ENCODE measurements around the gene HSD3B2. TPM values are rescaled to one million over a fixed set of nuclear protein-coding genes. Genes with fewer than 3 reads are reported as not detected.

Gene HSD3B2
- total RNA-seq, 2 donors from 2014 or later: not detected

DNA sequence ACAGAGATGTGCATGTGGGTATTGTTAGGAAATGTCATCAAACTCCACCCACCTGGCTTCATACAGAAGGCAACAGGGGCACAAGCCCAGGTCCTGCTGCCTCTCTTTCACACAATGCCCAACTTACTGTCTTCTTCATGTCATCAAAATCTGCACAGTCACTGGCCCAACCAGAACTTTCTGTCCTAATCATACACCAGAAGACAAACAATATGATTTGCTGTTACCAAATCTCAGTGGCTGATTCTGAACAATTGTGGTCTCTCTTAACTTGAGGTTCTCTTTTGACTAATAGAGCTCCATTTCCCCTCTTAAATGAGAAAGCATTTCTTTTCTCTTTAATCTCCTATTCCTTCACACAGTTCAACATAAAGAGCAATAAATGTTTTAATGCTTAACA lies 7.7 kb downstream of the HSD3B2 start:
- Histone ChIP-seq H3K4me3 (no peak overlapping the region), H3K27ac (no peak overlapping the region), H3K27me3 (no peaks in the 10 kb centered on the region), H3K36me3 (no peaks in the 10 kb centered on the region), H3K4me1 (no peaks in the 10 kb centered on the region), H3K9me3 (no peaks in the 10 kb centered on the region)
- TF ChIP-seq, protein P1, sequence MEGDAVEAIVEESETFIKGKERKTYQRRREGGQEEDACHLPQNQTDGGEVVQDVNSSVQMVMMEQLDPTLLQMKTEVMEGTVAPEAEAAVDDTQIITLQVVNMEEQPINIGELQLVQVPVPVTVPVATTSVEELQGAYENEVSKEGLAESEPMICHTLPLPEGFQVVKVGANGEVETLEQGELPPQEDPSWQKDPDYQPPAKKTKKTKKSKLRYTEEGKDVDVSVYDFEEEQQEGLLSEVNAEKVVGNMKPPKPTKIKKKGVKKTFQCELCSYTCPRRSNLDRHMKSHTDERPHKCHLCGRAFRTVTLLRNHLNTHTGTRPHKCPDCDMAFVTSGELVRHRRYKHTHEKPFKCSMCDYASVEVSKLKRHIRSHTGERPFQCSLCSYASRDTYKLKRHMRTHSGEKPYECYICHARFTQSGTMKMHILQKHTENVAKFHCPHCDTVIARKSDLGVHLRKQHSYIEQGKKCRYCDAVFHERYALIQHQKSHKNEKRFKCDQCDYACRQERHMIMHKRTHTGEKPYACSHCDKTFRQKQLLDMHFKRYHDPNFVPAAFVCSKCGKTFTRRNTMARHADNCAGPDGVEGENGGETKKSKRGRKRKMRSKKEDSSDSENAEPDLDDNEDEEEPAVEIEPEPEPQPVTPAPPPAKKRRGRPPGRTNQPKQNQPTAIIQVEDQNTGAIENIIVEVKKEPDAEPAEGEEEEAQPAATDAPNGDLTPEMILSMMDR (IDR thresholded peaks at IDR 0.05): no peak
- DNase-seq (ENCODE audit: low spot score): no peak

GRCh38 chr1:119428991-119429390 lies 14.0 kb downstream of the HSD3B2 start:
- no peak overlapping the region for H3K4me3 ChIP-seq

DNA sequence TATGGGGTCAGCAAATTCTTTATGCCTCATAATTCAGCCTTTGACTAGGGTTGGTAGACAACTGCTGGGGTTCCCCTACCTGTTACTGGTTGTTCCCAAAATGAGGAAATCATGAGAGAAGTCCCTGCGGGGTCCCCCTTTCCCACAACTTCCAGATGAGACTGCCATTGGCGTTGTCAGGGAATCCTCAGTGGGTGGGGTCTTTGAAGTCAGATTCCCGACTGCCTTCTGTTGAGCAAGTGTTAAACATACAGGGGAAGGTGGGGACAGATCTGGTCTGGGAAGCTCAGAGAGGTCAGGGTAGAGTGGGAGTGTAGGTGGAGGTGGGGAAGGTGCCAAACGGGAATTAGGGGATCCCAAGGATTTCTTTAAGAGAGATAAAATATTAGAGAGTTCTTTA lies 14.7 kb downstream of the HSD3B2 start:
- Histone ChIP-seq H3K27me3 (no peaks in the 10 kb centered on the region), H3K4me1 (no peaks in the 10 kb centered on the region), H3K27ac (no peak overlapping the region), H3K36me3 (no peaks in the 10 kb centered on the region), H3K4me3 (no peak overlapping the region), H3K9me3 (no peaks in the 10 kb centered on the region)
- TF ChIP-seq, protein P1 (IDR thresholded peaks at IDR 0.05): no peak
- no peak for DNase-seq (ENCODE audit: low spot score)

More at GRCh38 chr1:119428991-119429390, 14.0 kb downstream of the HSD3B2 start:
- no peak overlapping the region for H3K27ac ChIP-seq
- DNase-seq (ENCODE audit: low spot score): no peak
- TF ChIP-seq, protein P1 (IDR thresholded peaks at IDR 0.05): no peak
- H3K9me3 ChIP-seq: no peaks in the 10 kb centered on the region
- no peaks in the 10 kb centered on the region for H3K27me3 ChIP-seq
- H3K36me3 ChIP-seq: no peaks in the 10 kb centered on the region
- no peaks in the 10 kb centered on the region for H3K4me1 ChIP-seq

- Histone ChIP-seq H3K9me3 (no peaks in the 10 kb centered on the region), H3K4me3 (no peak overlapping the region), H3K36me3 (no peaks in the 10 kb centered on the region), H3K4me1 (no peaks in the 10 kb centered on the region), H3K27ac (no peak overlapping the region), H3K27me3 (no peaks in the 10 kb centered on the region)
- TF ChIP-seq, protein P1 (IDR thresholded peaks at IDR 0.05): no peak
- no peak for DNase-seq (ENCODE audit: low spot score)
These were observed 15.5 kb downstream of the HSD3B2 start for GRCh38 chr1:119430486-119430885.

- no peak overlapping the region for H3K27ac ChIP-seq
- no peak for DNase-seq (ENCODE audit: low spot score)
- no peaks in the 10 kb centered on the region for H3K9me3 ChIP-seq
- no peaks in the 10 kb centered on the region for H3K4me1 ChIP-seq
- no peaks in the 10 kb centered on the region for H3K27me3 ChIP-seq
- TF ChIP-seq, protein P1 (IDR thresholded peaks at IDR 0.05): no peak
- no peaks in the 10 kb centered on the region for H3K36me3 ChIP-seq
- H3K4me3 ChIP-seq: no peak overlapping the region
These were observed 16.9 kb downstream of the HSD3B2 start for GRCh38 chr1:119431836-119432235.

DNA sequence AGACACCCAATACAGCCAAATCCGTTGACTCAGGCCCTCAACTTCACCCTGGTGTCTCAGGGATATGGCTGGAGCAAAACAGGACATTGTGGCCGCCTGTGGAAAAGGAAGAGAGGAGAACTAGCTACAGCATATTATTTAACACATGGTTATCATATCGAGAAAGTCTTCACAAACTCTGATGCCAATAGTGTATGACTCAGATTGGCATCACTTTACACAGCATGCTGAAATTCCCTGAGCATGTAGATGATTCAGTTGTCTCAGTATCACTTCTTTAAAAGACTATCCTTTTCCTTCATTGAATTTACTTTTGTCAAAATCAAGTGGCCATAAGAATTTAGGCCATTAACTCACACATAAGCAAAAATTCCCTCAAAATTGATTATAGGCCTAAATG lies 20.1 kb downstream of the HSD3B2 start:
- no peaks in the 10 kb centered on the region for H3K9me3 ChIP-seq
- TF ChIP-seq, protein P1 (IDR thresholded peaks at IDR 0.05): no peak
- no peaks in the 10 kb centered on the region for H3K4me1 ChIP-seq
- no peaks in the 10 kb centered on the region for H3K27me3 ChIP-seq
- no peaks in the 10 kb centered on the region for H3K36me3 ChIP-seq
- DNase-seq (ENCODE audit: low spot score): no peak
- H3K27ac ChIP-seq: no peak overlapping the region
- no peak overlapping the region for H3K4me3 ChIP-seq
